ENCODE results near the gene NDE1.

The NDE1 gene

DNA sequence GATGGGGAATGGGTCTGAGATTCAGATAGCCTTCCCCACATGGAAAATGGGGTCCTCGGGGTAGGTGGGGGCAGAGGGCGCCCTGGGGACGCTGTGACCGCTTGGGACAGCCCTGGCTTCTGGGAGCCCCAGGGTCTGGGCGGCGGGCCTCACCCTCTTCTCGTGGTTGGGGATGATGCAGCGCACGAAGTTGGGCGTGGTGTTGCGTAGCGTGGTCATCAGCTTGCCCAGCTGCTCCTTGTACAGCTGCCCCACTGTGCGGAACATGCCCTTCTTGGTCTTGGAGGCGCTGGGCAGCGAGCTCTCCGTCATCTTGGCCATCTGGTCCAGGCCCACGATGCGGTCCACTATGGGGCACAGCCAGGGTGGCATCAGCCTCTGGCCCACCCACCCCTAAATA, 99.9 kb downstream of the NDE1 start:
- H3K4me3 ChIP-seq (IDR thresholded peaks at IDR 0.05; ENCODE audit: insufficient read depth, low read depth, low read length): no peak overlapping the region
- H3K36me3 ChIP-seq (ENCODE audit: insufficient read depth): no peaks in the 10 kb centered on the region
- H4K20me1 ChIP-seq (ENCODE audit: insufficient read depth): no peaks in the 10 kb centered on the region
- H3K4me1 ChIP-seq (ENCODE audit: low read depth, poor library complexity, severe bottlenecking): no peaks in the 10 kb centered on the region
- no peak overlapping the region for H3K4me2 ChIP-seq
- no peak overlapping the region for H2AFZ ChIP-seq (ENCODE audit: low read depth)
- no peaks in the 10 kb centered on the region for H3K79me2 ChIP-seq (ENCODE audit: insufficient read depth, low read depth)
- H3K9ac ChIP-seq: no peak overlapping the region
- no peak overlapping the region for H3K27ac ChIP-seq
- no peak for TF ChIP-seq CTCF (conservative IDR thresholded peaks at IDR 0.05; ENCODE audit: low read depth, low read length)
- no peaks in the 10 kb centered on the region for H3K27me3 ChIP-seq (ENCODE audit: insufficient read depth, low read depth)

DNA sequence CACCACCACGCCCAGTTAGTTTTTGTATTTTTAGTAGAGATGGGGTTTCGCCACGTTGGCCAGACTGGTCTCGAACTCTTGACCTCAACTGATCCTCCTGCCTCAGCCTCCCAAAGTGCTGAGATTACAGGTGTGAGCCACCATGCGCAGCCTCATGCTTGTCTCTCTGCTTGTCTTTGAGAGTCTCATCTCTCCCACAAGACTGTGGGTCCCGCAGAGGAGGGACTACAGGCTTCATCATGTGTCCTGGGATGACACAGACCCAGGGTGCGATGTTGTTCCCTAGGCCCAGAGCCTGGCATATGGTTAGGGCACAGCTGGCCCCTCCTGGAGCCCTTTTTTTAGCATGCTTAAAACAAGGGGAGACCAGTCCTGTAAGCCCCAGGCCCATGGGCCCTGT, 101.9 kb downstream of the NDE1 start:
- Histone ChIP-seq H3K4me2 (no peak overlapping the region), H3K79me2 (ENCODE audit: insufficient read depth, low read depth) (no peaks in the 10 kb centered on the region), H3K36me3 (ENCODE audit: insufficient read depth) (no peaks in the 10 kb centered on the region), H3K27ac (no peak overlapping the region), H2AFZ (ENCODE audit: low read depth) (no peak overlapping the region), H3K9ac (no peak overlapping the region), H3K4me3 (IDR thresholded peaks at IDR 0.05; ENCODE audit: insufficient read depth, low read depth, low read length) (no peak overlapping the region), H4K20me1 (ENCODE audit: insufficient read depth) (no peaks in the 10 kb centered on the region), H3K27me3 (ENCODE audit: insufficient read depth, low read depth) (no peaks in the 10 kb centered on the region), H3K4me1 (ENCODE audit: low read depth, poor library complexity, severe bottlenecking) (no peaks in the 10 kb centered on the region)
- TF ChIP-seq CTCF (conservative IDR thresholded peaks at IDR 0.05; ENCODE audit: low read depth, low read length): no peak

DNA sequence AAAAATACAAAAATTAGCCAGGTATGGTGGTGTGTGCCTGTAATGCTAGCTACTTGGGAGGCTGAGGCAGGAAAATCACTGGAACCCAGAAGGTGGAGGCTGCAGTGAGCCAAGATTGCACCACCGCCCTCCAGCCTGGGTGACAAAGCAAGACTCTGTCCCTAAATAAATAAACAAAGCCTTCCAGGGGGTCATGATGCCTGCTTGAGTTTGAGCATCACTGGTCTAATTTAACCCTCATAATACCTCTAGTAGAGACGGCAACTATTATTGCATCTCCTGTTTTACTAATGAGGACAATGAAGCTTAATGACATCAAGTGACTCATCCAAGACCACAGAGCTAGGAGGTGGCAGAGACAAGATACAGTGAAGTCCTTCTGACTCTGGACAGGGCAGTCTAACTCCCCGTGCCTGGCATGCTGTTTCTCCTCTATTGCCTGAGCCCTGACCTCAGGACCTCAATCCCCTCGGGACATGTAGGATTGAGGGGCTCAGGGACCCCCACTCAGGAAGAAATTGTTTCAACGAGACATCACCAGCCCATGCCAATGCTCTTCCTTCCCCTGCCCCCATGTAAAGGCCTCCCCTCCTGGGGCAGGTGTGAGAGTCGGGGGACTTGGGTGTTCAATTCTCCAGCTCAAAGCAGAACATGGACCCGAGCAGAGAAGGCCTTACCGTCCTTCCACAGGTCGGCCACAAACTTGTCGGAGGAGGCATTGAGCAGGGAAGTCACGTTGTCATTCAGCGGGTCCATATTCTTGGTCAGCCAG, 102.9 kb downstream of the NDE1 start:
- no peaks in the 10 kb centered on the region for H3K79me2 ChIP-seq (ENCODE audit: insufficient read depth, low read depth)
- no peak overlapping the region for H3K4me2 ChIP-seq
- no peaks in the 10 kb centered on the region for H4K20me1 ChIP-seq (ENCODE audit: insufficient read depth)
- no peak overlapping the region for H3K9ac ChIP-seq
- H3K4me1 ChIP-seq (ENCODE audit: low read depth, poor library complexity, severe bottlenecking): no peaks in the 10 kb centered on the region
- no peaks in the 10 kb centered on the region for H3K27me3 ChIP-seq (ENCODE audit: insufficient read depth, low read depth)
- no peak overlapping the region for H3K4me3 ChIP-seq (IDR thresholded peaks at IDR 0.05; ENCODE audit: insufficient read depth, low read depth, low read length)
- no peaks in the 10 kb centered on the region for H3K36me3 ChIP-seq (ENCODE audit: insufficient read depth)
- TF ChIP-seq CTCF (conservative IDR thresholded peaks at IDR 0.05; ENCODE audit: low read depth, low read length): no peak
- no peak overlapping the region for H3K27ac ChIP-seq
- no peak overlapping the region for H2AFZ ChIP-seq (ENCODE audit: low read depth)

DNA sequence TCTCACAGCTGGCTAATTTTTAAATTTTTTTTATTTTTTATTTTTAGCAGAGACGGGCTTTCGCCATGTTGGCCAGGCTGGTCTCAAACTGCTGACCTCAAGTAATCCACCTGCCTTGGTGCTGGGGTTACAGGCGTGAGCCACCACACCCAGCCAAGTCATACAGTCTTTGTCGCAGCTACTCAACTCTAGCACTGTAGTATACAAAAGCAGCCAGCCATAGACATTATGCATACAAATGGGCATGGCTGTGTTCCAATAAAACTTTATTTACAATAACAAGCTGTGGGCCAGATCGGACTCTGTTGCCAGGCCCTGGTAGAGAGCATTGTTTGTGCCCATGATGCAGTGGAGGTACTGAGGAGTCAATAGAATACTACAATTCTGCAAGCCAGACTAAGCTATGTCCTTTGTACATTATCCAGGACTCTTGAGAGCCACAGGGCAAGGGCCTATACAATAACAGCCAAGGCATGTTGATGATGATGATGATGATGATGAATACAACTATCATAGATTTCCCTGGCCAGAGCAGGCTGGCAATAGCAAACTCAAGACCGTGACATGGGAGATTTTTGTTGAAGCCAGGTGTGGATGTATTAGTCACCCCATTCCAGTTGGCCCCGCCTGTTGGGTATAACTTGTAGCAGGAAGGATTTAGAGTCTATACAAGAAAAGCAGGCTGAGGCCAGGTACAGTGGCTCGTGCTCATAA, 104.9 kb downstream of the NDE1 start:
- Histone ChIP-seq H3K4me2 (no peak overlapping the region), H2AFZ (ENCODE audit: low read depth) (no peak overlapping the region), H4K20me1 (ENCODE audit: insufficient read depth) (no peaks in the 10 kb centered on the region), H3K27ac (no peak overlapping the region), H3K79me2 (ENCODE audit: insufficient read depth, low read depth) (no peaks in the 10 kb centered on the region), H3K9ac (no peak overlapping the region), H3K4me3 (IDR thresholded peaks at IDR 0.05; ENCODE audit: insufficient read depth, low read depth, low read length) (no peak overlapping the region), H3K27me3 (ENCODE audit: insufficient read depth, low read depth) (no peaks in the 10 kb centered on the region), H3K36me3 (ENCODE audit: insufficient read depth) (no peaks in the 10 kb centered on the region), H3K4me1 (ENCODE audit: low read depth, poor library complexity, severe bottlenecking) (no peaks in the 10 kb centered on the region)
- no peak for TF ChIP-seq CTCF (conservative IDR thresholded peaks at IDR 0.05; ENCODE audit: low read depth, low read length)
